Breast epithelium (tissue), 3 donors: Measurements from ENCODE around the gene DHH.

ENCODE experiments used
- CTCF ChIP-seq, 3 donors: fragments of 450-650 bp; IDR thresholded peaks; one replicate each; pipeline ENCODE4 v1.5.1; 2016 to 2017; ENCODE audit warnings: antibody characterized with exemption in 3 of 3, mild to moderate bottlenecking in 3 of 3, moderate library complexity in 3 of 3
- POLR2A ChIP-seq: fragments of 450-650 bp; IDR thresholded peaks from one replicate; pipeline ENCODE4 v1.6.1; 2016; ENCODE audit warnings: antibody characterized with exemption, mild to moderate bottlenecking, moderate library complexity
- POLR2AphosphoS5 ChIP-seq, 3 donors: sonication (generic); formaldehyde crosslinking; IDR thresholded peaks; one replicate each; pipeline ENCODE4 v1.6.1; 2017; ENCODE audit warnings: antibody characterized with exemption in 3 of 3

- TF ChIP-seq CTCF (IDR thresholded peaks at IDR 0.05) (no peak), POLR2A (no peak), POLR2AphosphoS5 (IDR thresholded peaks at IDR 0.05) (no peak)
Measured at GRCh38 chr12:49126852-49127763, 32.5 kb upstream of the DHH start.
